ENCODE data around the gene BAD.
"Not testable (repeated sequence)": the region's sequence is repeated elsewhere in the genome, so short reads cannot be mapped to it uniquely, and the experiment has no call there.

BAD gene

GRCh38 chr11:64256300-64256699, 28.2 kb downstream of the BAD start:
- DNase-seq (ENCODE audit: low spot score), result no peak

GRCh38 chr11:64255135-64256128, 29.0 kb downstream of the BAD start:
- no peak for DNase-seq (ENCODE audit: low spot score)

GRCh38 chr11:64254326-64254725, 30.1 kb downstream of the BAD start:
- DNase-seq (ENCODE audit: low spot score), result no peak

- no peak for DNase-seq (ENCODE audit: low spot score)
Measured at GRCh38 chr11:64253481-64253880, 31.0 kb downstream of the BAD start.

GRCh38 chr11:64253043-64253442, 31.4 kb downstream of the BAD start:
- no peak for DNase-seq (ENCODE audit: low spot score)

GRCh38 chr11:64252003-64252872, 32.2 kb downstream of the BAD start:
- no peak for DNase-seq (ENCODE audit: low spot score)

GRCh38 chr11:64251753-64252002, 32.8 kb downstream of the BAD start:
- no peak for DNase-seq (ENCODE audit: low spot score)

- peak; percentile 68 for DNase-seq (ENCODE audit: low spot score)
Measured at GRCh38 chr11:64251016-64251752, 33.3 kb downstream of the BAD start, which contains the start of gene PLCB3. Gene PLCB3, plus strand, starts transcription at chr11:64251530. Its CDS starts 120 bp downstream, at chr11:64251650.

GRCh38 chr11:64250415-64251015, 34.0 kb downstream of the BAD start:
- no peak for DNase-seq (ENCODE audit: low spot score)

GRCh38 chr11:64249563-64250414, 34.7 kb downstream of the BAD start:
- DNase-seq (ENCODE audit: low spot score), result no peak

GRCh38 chr11:64249038-64249437, 35.4 kb downstream of the BAD start:
- no peak for DNase-seq (ENCODE audit: low spot score)

GRCh38 chr11:64248578-64248977, 35.9 kb downstream of the BAD start:
- DNase-seq (ENCODE audit: low spot score), result no peak

- no peak for DNase-seq (ENCODE audit: low spot score)
Measured at GRCh38 chr11:64247729-64248531, 36.5 kb downstream of the BAD start.

GRCh38 chr11:64246871-64247728, 37.4 kb downstream of the BAD start, which contains the start of gene PPP1R14B:
Gene PPP1R14B, minus strand, starts transcription at chr11:64246943. Its CDS starts 270 bp downstream, at chr11:64246673.
- peak; percentile 87 for DNase-seq (ENCODE audit: low spot score)

GRCh38 chr11:64246621-64246870, 37.9 kb downstream of the BAD start:
- DNase-seq (ENCODE audit: low spot score), result not testable (repeated sequence)

GRCh38 chr11:64245797-64246620, 38.5 kb downstream of the BAD start:
- peak; percentile 77 for DNase-seq (ENCODE audit: low spot score)

GRCh38 chr11:64245401-64245796, 39.1 kb downstream of the BAD start:
- peak; percentile 58 for DNase-seq (ENCODE audit: low spot score)

GRCh38 chr11:64244966-64245365, 39.5 kb downstream of the BAD start:
- DNase-seq (ENCODE audit: low spot score), result no peak
